H9 (cell line): ENCODE measurements around the gene ATP1B2. TPM values are rescaled to one million over a fixed set of nuclear protein-coding genes. Genes with fewer than 3 reads are reported as not detected.

Experiments used
- DNase-seq: peaks from one replicate; pipeline ENCODE4 v3.0.0-alpha.2; 2017
- H2AFZ ChIP-seq: one replicate; pipeline ENCODE4 v1.6.1; 2013; ENCODE audit warnings: mild to moderate bottlenecking, low read length, control low read depth, moderate library complexity
- H2AK5ac ChIP-seq: 2 replicates; pipeline ENCODE4 v1.6.1; 2013; ENCODE audit warnings: low read length, control low read depth, mixed read lengths; ENCODE audit not compliant: insufficient read length
- H2BK120ac ChIP-seq: one replicate; pipeline ENCODE4 v1.6.1; 2013; ENCODE audit warnings: low read depth, mild to moderate bottlenecking, low read length, control low read depth, inconsistent platforms; ENCODE audit not compliant: poor library complexity, severe bottlenecking
- H2BK12ac ChIP-seq: 2 replicates; pipeline ENCODE4 v1.6.1; 2013; ENCODE audit warnings: low read length, control low read depth, mixed read lengths, low read depth; ENCODE audit not compliant: insufficient read length
- H2BK15ac ChIP-seq: 2 replicates; pipeline ENCODE4 v1.6.1; 2013; ENCODE audit warnings: low read depth, low read length, control low read depth
- H2BK20ac ChIP-seq: one replicate; pipeline ENCODE4 v1.6.1; 2013; ENCODE audit warnings: low read depth, mild to moderate bottlenecking, low read length, control low read depth, inconsistent platforms; ENCODE audit not compliant: poor library complexity, severe bottlenecking
- H2BK5ac ChIP-seq: 2 replicates; pipeline ENCODE4 v1.6.1; 2013; ENCODE audit warnings: low read length, control low read depth, mixed read lengths; ENCODE audit not compliant: insufficient read length
- H3K14ac ChIP-seq: 2 replicates; pipeline ENCODE4 v1.6.1; 2013; ENCODE audit warnings: low read length, control low read depth; ENCODE audit not compliant: insufficient read depth
- H3K18ac ChIP-seq: 2 replicates; pipeline ENCODE4 v1.6.1; 2013; ENCODE audit warnings: low read depth, mild to moderate bottlenecking, mixed read lengths, low read length, control low read depth; ENCODE audit not compliant: insufficient read length
- H3K23ac ChIP-seq: 2 replicates; pipeline ENCODE4 v1.6.1; 2013; ENCODE audit warnings: low read length, control low read depth, mixed read lengths, low read depth; ENCODE audit not compliant: insufficient read length
- H3K23me2 ChIP-seq: 2 replicates; pipeline ENCODE4 v1.6.1; 2013; ENCODE audit warnings: low read depth, mild to moderate bottlenecking, mixed read lengths, low read length, control low read depth; ENCODE audit not compliant: insufficient read length, poor library complexity, severe bottlenecking
- H3K27ac ChIP-seq: 2 replicates; pipeline ENCODE4 v1.5.1; 2013; ENCODE audit warnings: low read length, control low read depth, mixed read lengths, low read depth; ENCODE audit not compliant: insufficient read length
- H3K27me3 ChIP-seq: 2 replicates; pipeline ENCODE4 v1.6.1; 2013; ENCODE audit warnings: low read length, control low read depth, inconsistent platforms; ENCODE audit not compliant: insufficient read depth
- H3K4ac ChIP-seq: 2 replicates; pipeline ENCODE4 v1.6.1; 2013; ENCODE audit warnings: low read depth, mild to moderate bottlenecking, control low read depth, inconsistent platforms, low read length, moderate library complexity
- H3K4me1 ChIP-seq: 2 replicates; pipeline ENCODE4 v1.6.1; 2013; ENCODE audit warnings: low read length, control low read depth, inconsistent platforms; ENCODE audit not compliant: insufficient read depth
- H3K4me2 ChIP-seq: 2 replicates; pipeline ENCODE4 v1.6.1; 2013; ENCODE audit warnings: low read length, control low read depth, mixed read lengths; ENCODE audit not compliant: insufficient read length, insufficient read depth
- H3K56ac ChIP-seq: 2 replicates; pipeline ENCODE4 v1.6.1; 2013; ENCODE audit warnings: low read depth, mild to moderate bottlenecking, mixed read lengths, low read length, control low read depth; ENCODE audit not compliant: insufficient read length
- H3K79me1 ChIP-seq: 2 replicates; pipeline ENCODE4 v1.6.1; 2013; ENCODE audit warnings: low read depth, mild to moderate bottlenecking, moderate library complexity, low read length, control low read depth, inconsistent platforms; ENCODE audit not compliant: insufficient read depth, poor library complexity, severe bottlenecking
- H3K79me2 ChIP-seq: 2 replicates; pipeline ENCODE4 v1.6.1; 2013; ENCODE audit warnings: low read length, control low read depth, inconsistent platforms; ENCODE audit not compliant: insufficient read depth
- H3K9ac ChIP-seq: 2 replicates; pipeline ENCODE4 v1.6.1; 2013; ENCODE audit warnings: low read length, control low read depth, mixed read lengths; ENCODE audit not compliant: insufficient read length; ENCODE audit errors: extremely low read depth
- H3K9me3 ChIP-seq: one replicate; pipeline ENCODE4 v1.6.1; 2013; ENCODE audit warnings: low read depth, low read length, inconsistent platforms; ENCODE audit not compliant: control insufficient read depth
- H3T11ph ChIP-seq: one replicate; pipeline ENCODE4 v1.6.1; 2013; ENCODE audit warnings: mild to moderate bottlenecking, low read length, control low read depth, inconsistent platforms
- H4K20me1 ChIP-seq: one replicate; pipeline ENCODE4 v1.6.1; 2013; ENCODE audit not compliant: control insufficient read depth, insufficient read length, insufficient read depth
- H4K5ac ChIP-seq: 2 replicates; pipeline ENCODE4 v1.6.1; 2013; ENCODE audit warnings: low read depth, mild to moderate bottlenecking, mixed read lengths, low read length, control low read depth; ENCODE audit not compliant: insufficient read length
- H4K8ac ChIP-seq: replicated peaks from 2 replicates; pipeline ENCODE4 v1.6.1; 2013; ENCODE audit warnings: low read length, control low read depth, mixed read lengths, low read depth; ENCODE audit not compliant: insufficient read length
- H4K91ac ChIP-seq: 2 replicates; pipeline ENCODE4 v1.6.1; 2013; ENCODE audit warnings: low read depth, mild to moderate bottlenecking, moderate library complexity, mixed read lengths, low read length, control low read depth; ENCODE audit not compliant: insufficient read length
- H3K27ac Mint-ChIP-seq, 3 experiments: 2 replicates in 2 of 3; 3 replicates in 1 of 3; pipeline ENCODE4 v1.8.0; 2020 to 2021; ENCODE audit warnings: mixed read lengths in 3 of 3, mild to moderate bottlenecking in 1 of 3, moderate library complexity in 1 of 3
- H3K27me3 Mint-ChIP-seq: 2 replicates; pipeline ENCODE4 v1.8.0; 2021; ENCODE audit warnings: low read depth, mild to moderate bottlenecking, moderate library complexity, mixed read lengths
- H3K36me3 Mint-ChIP-seq, 3 experiments: 2 replicates in 2 of 3; 3 replicates in 1 of 3; pipeline ENCODE4 v1.8.0; 2020 to 2021; ENCODE audit warnings: low read depth in 3 of 3, mixed read lengths in 3 of 3; ENCODE audit not compliant: insufficient read depth in 1 of 3
- H3K4me1 Mint-ChIP-seq, 2 experiments: 2 replicates each; pipeline ENCODE4 v1.8.0; 2020; ENCODE audit warnings: mixed read lengths in 2 of 2
- H3K4me3 Mint-ChIP-seq, 2 experiments: 2 replicates in 1 of 2; 3 replicates in 1 of 2; pipeline ENCODE4 v1.8.0; 2020 to 2021; ENCODE audit warnings: mild to moderate bottlenecking in 2 of 2, mixed read lengths in 2 of 2, moderate library complexity in 1 of 2
- H3K9me3 Mint-ChIP-seq, 2 experiments: 2 replicates in 1 of 2; 3 replicates in 1 of 2; pipeline ENCODE4 v1.8.0; 2020; ENCODE audit warnings: mild to moderate bottlenecking in 2 of 2, mixed read lengths in 2 of 2, moderate library complexity in 1 of 2
- CTCF ChIP-seq: fragments of 200-600 bp; sonication (generic); conservative IDR thresholded peaks from 3 replicates; pipeline ENCODE4 v1.8.0; 2021; ENCODE audit warnings: antibody characterized with exemption, mild to moderate bottlenecking
- WGBS: extraction: QIAGEN DNeasy Blood & Tissue Kit; methylation state at CpG from one replicate; pipeline ENCODE4 v1.1.7; 2013; ENCODE audit warnings: missing lambda C conversion rate, low lambda C conversion rate, mixed read lengths; ENCODE audit not compliant: insufficient read length; ENCODE audit errors: extremely low coverage; 5-methylcytosine and 5-hydroxymethylcytosine counted together
- total RNA-seq: library from RNA; stranded (reverse); gene quantifications from 2 replicates; pipeline ENCODE4 v1.2.1, GENCODE V29; 2021

The ATP1B2 gene
- total RNA-seq, 1 experiment from 2014 or later: 16.2 TPM

- Histone ChIP-seq H3T11ph (no peak overlapping the region), H3K79me2 (no peaks in the 10 kb centered on the region), H2BK12ac (no peak overlapping the region), H3K9me3 (no peaks in the 10 kb centered on the region), H3K4me1 (peaks cover 8% of the 10 kb centered on the region; the same call in 1 of the 2 replicates), H3K79me1 (no peaks in the 10 kb centered on the region), H4K20me1 (no peaks in the 10 kb centered on the region), H3K4me2 (no peak overlapping the region), H3K18ac (no peak overlapping the region), H3K56ac (no peak overlapping the region), H3K23ac (no peak overlapping the region), H3K9ac (no peak overlapping the region), H2BK5ac (no peak overlapping the region), H4K8ac (no peak overlapping the region), H2BK120ac (no peak overlapping the region), H2AFZ (no peak overlapping the region), H3K27ac (no peak overlapping the region), H3K27me3 (no peaks in the 10 kb centered on the region; the same call in 1 of the 2 replicates), H4K5ac (no peak overlapping the region), H2AK5ac (no peak overlapping the region), H3K4ac (no peak overlapping the region), H2BK15ac (no peak overlapping the region), H3K23me2 (peaks cover 16% of the 10 kb centered on the region), H3K14ac (no peak overlapping the region), H2BK20ac (no peak overlapping the region), H4K91ac (no peak overlapping the region)
- peaks cover 36% of the 10 kb centered on the region for H3K27me3 Mint-ChIP-seq
- peaks cover 0 to 3% of the 10 kb centered on the region in 2 experiments; a peak in 1 of 5 replicates for H3K9me3 Mint-ChIP-seq
- H3K36me3 Mint-ChIP-seq: peaks cover 7 to 33% (median 10%) of the 10 kb centered on the region in 3 experiments; a peak in 6 of 7 replicates
- no peak overlapping the region for H3K27ac Mint-ChIP-seq
- H3K4me1 Mint-ChIP-seq: peaks cover 36 to 50% of the 10 kb centered on the region in 2 experiments
- no peak for TF ChIP-seq CTCF
- no CpG with 5 or more reads among the region's 17 CpGs for WGBS
- no peak for DNase-seq
- no peak overlapping the region for H3K4me3 Mint-ChIP-seq
These were observed 4.8 kb downstream of the ATP1B2 start for GRCh38 chr17:7655541-7655840.
